GM23338 (cell line): ENCODE data around the gene EFCAB9. TPM values are rescaled to one million over a fixed set of nuclear protein-coding genes. Genes with fewer than 3 reads are reported as not detected.

ENCODE experiments used
- ATAC-seq: fragments of 200-7000 bp; cut with Tn5 transposase; 3 replicates; pipeline ENCODE4 v1.9.1; 2020
- DNase-seq: peaks from one replicate; pipeline ENCODE4 v3.0.0-alpha.2; 2015; ENCODE audit warnings: low spot score
- H2AFZ ChIP-seq: fragments of 200-600 bp; sonication (generic); 2 replicates; pipeline ENCODE4 v1.8.0; 2016; ENCODE audit warnings: antibody characterized with exemption, mild to moderate bottlenecking, moderate library complexity
- H3F3A ChIP-seq: fragments of 200-600 bp; sonication (generic); replicated peaks from 2 replicates; pipeline ENCODE4 v1.8.0; 2017; ENCODE audit warnings: antibody characterized with exemption, mixed run types, low read depth
- H3K27ac ChIP-seq: fragments of 200-600 bp; sonication (generic); 2 replicates; pipeline ENCODE4 v1.6.1; 2016; ENCODE audit warnings: low read depth
- H3K27me3 ChIP-seq: fragments of 200-600 bp; sonication (generic); 2 replicates; pipeline ENCODE4 v1.8.0; 2016; ENCODE audit warnings: mild to moderate bottlenecking, mixed run types, moderate library complexity; ENCODE audit not compliant: insufficient read depth
- H3K36me3 ChIP-seq: fragments of 200-600 bp; sonication (generic); 2 replicates; pipeline ENCODE4 v1.8.0; 2016; ENCODE audit warnings: mild to moderate bottlenecking; ENCODE audit not compliant: insufficient read depth
- H3K4me1 ChIP-seq: fragments of 200-600 bp; sonication (generic); 2 replicates; pipeline ENCODE4 v1.8.0; 2016; ENCODE audit warnings: mild to moderate bottlenecking, moderate library complexity; ENCODE audit not compliant: insufficient read depth
- H3K4me2 ChIP-seq: fragments of 200-600 bp; sonication (generic); 2 replicates; pipeline ENCODE4 v1.7.1; 2017; ENCODE audit warnings: mixed run types
- H3K4me3 ChIP-seq: fragments of 200-600 bp; sonication (generic); 2 replicates; pipeline ENCODE4 v1.6.1; 2016; ENCODE audit warnings: mixed run types
- H3K79me2 ChIP-seq: fragments of 200-600 bp; sonication (generic); replicated peaks from 2 replicates; pipeline ENCODE4 v1.8.0; 2017; ENCODE audit warnings: mild to moderate bottlenecking; ENCODE audit not compliant: insufficient read depth
- H3K9me2 ChIP-seq: fragments of 200-600 bp; sonication (generic); 2 replicates; pipeline ENCODE4 v1.8.0; 2017; ENCODE audit not compliant: insufficient read depth
- H4K20me1 ChIP-seq: fragments of 200-600 bp; sonication (generic); replicated peaks from 2 replicates; pipeline ENCODE4 v1.8.0; 2017; ENCODE audit warnings: mild to moderate bottlenecking; ENCODE audit not compliant: insufficient read depth
- H3K27ac Mint-ChIP-seq: 2 replicates; pipeline ENCODE4 v1.8.0; 2020; ENCODE audit warnings: inconsistent platforms, mild to moderate bottlenecking, moderate library complexity, mixed read lengths
- H3K27me3 Mint-ChIP-seq: 3 replicates; pipeline ENCODE4 v1.8.0; 2022; ENCODE audit warnings: low read depth, mild to moderate bottlenecking, moderate library complexity, mixed read lengths, inconsistent platforms; ENCODE audit not compliant: insufficient read depth, poor library complexity
- H3K36me3 Mint-ChIP-seq: 3 replicates; pipeline ENCODE4 v1.8.0; 2021; ENCODE audit warnings: low read depth, mild to moderate bottlenecking, inconsistent platforms, moderate library complexity, mixed read lengths
- H3K4me1 Mint-ChIP-seq: 3 replicates; pipeline ENCODE4 v1.8.0; 2020; ENCODE audit warnings: mild to moderate bottlenecking, inconsistent platforms, mixed read lengths
- H3K4me3 Mint-ChIP-seq: 3 replicates; pipeline ENCODE4 v1.8.0; 2021; ENCODE audit warnings: moderate library complexity, mild to moderate bottlenecking, inconsistent platforms, mixed read lengths
- H3K9me3 Mint-ChIP-seq: 3 replicates; pipeline ENCODE4 v1.8.0; 2020; ENCODE audit warnings: moderate library complexity, mild to moderate bottlenecking, inconsistent platforms, mixed read lengths
- CREB1 ChIP-seq: fragments of 250-450 bp; sonication (Bioruptor Pico); IDR thresholded peaks from 2 replicates; pipeline ENCODE4 v1.5.0; 2020; ENCODE audit warnings: low read depth, mild to moderate bottlenecking, moderate library complexity
- EZH2 ChIP-seq: fragments of 200-600 bp; sonication (generic); IDR thresholded peaks from one replicate; pipeline ENCODE4 v1.8.0; 2017; ENCODE audit warnings: antibody characterized with exemption, mild to moderate bottlenecking, low read depth; ENCODE audit not compliant: unreplicated experiment
- EZH2phosphoT487 ChIP-seq: fragments of 200-600 bp; sonication (generic); IDR thresholded peaks from one replicate; pipeline ENCODE4 v1.8.1; 2018; ENCODE audit warnings: antibody characterized with exemption; ENCODE audit not compliant: unreplicated experiment
- JUNB ChIP-seq: IDR thresholded peaks from one replicate; pipeline ENCODE4 v1.6.1; 2016; ENCODE audit warnings: antibody characterized with exemption; ENCODE audit not compliant: unreplicated experiment
- NANOG ChIP-seq: IDR thresholded peaks from 2 replicates; pipeline ENCODE4 v1.6.1; 2016; ENCODE audit warnings: antibody characterized with exemption, borderline replicate concordance
- POLR2AphosphoS5 ChIP-seq: IDR thresholded peaks from 2 replicates; pipeline ENCODE4 v1.6.1; 2016; ENCODE audit warnings: antibody characterized with exemption, low read depth
- STAT1 ChIP-seq: IDR thresholded peaks from one replicate; pipeline ENCODE4 v1.6.1; 2016; ENCODE audit warnings: antibody characterized with exemption; ENCODE audit not compliant: unreplicated experiment
- ZNF331 ChIP-seq: fragments of 250-450 bp; sonication (Bioruptor Pico); IDR thresholded peaks from 2 replicates; pipeline ENCODE4 v1.5.0; 2020; ENCODE audit warnings: low read depth, mild to moderate bottlenecking, moderate library complexity
- polyA plus RNA-seq: library from polyadenylated mRNA; unstranded; fragments of >200 nt; fragmentation: Nextera tagmentation; extraction: Ambion mirVana; gene quantifications from 2 replicates; pipeline ENCODE4 v1.2.1, GENCODE V29; 2016
- total RNA-seq: library from RNA; depleted of rRNA; stranded (reverse); fragments of >200 nt; shearing (Covaris generic); gene quantifications from 2 replicates; pipeline ENCODE4 v1.2.3, GENCODE V29; 2014
- TF ChIP-seq, protein P1 (sequence below): IDR thresholded peaks from 2 replicates; pipeline ENCODE4 v1.6.1; 2016; ENCODE audit warnings: antibody characterized with exemption
- TF ChIP-seq, protein P2 (sequence below): IDR thresholded peaks from one replicate; pipeline ENCODE4 v1.6.1; 2018; ENCODE audit warnings: antibody characterized with exemption; ENCODE audit not compliant: unreplicated experiment
- TF ChIP-seq, protein P3 (sequence below): fragments of 250-450 bp; sonication (Bioruptor Pico); IDR thresholded peaks from 2 replicates; pipeline ENCODE4 v1.5.0; 2020; ENCODE audit warnings: mild to moderate bottlenecking, moderate library complexity

The EFCAB9 gene
- total and polyA plus RNA-seq, 2 experiments from 2014 or later, result not detected

DNA sequence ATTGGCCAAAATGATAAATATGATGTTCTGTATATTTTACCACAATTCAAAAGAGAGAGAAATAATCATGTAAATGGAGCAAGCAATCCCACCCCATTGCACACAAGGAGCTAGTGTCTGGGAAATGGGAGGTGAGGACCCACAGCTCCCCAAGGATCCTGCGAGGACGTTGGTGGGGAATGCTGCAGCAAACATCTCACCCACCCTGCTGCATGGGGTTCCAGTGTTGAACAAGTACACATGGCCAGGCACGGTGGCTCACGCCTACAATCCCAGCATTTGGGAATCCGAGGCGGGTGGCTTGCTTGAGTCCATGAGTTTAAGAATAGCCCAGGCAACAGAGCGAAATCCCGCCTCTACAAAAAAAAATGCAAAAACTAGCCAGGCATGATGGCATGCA, 35.0 kb upstream of the EFCAB9 start (continued):
- TF ChIP-seq, protein P1, sequence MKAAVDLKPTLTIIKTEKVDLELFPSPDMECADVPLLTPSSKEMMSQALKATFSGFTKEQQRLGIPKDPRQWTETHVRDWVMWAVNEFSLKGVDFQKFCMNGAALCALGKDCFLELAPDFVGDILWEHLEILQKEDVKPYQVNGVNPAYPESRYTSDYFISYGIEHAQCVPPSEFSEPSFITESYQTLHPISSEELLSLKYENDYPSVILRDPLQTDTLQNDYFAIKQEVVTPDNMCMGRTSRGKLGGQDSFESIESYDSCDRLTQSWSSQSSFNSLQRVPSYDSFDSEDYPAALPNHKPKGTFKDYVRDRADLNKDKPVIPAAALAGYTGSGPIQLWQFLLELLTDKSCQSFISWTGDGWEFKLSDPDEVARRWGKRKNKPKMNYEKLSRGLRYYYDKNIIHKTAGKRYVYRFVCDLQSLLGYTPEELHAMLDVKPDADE, result no peak
- TF ChIP-seq ZNF331 (CRISPR knock-in tag) (no peak), POLR2AphosphoS5 (no peak), NANOG (no peak), EZH2phosphoT487 (no peak)

DNA sequence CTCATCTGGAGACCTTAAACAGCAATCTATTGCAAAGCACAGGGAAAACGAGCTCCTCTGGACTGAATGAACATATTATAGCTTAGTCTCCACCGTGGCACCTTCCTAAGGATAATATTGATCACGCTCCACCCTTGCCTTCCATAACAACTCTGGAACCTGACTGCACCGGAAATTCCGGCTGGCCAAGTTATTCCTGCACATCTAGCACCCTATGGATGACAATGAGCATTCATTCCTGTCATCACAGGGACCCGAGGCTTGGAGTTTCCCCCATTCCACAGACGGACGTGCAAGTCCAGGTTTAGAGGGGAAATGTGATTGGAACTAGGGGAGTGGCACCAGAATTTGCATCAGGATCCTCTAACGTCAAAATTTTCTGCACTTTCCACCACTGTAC, 33.5 kb upstream of the EFCAB9 start:
- Histone ChIP-seq H3K9me2 (no peaks in the 10 kb centered on the region), H3K79me2 (peaks cover 5% of the 10 kb centered on the region; the same call in 1 of the 2 replicates), H3K4me1 (no peaks in the 10 kb centered on the region), H3K4me2 (no peak overlapping the region), H2AFZ (no peak overlapping the region), H3K27me3 (no peaks in the 10 kb centered on the region), H4K20me1 (no peaks in the 10 kb centered on the region; the same call in 1 of the 2 replicates), H3K27ac (no peak overlapping the region), H3K4me3 (no peak overlapping the region), H3K36me3 (no peaks in the 10 kb centered on the region), H3F3A (0 out of 2 replicates have a peak, but pooled peaks cover 3% of the 10 kb centered on the region)
- Mint-ChIP-seq H3K27me3 (no peaks in the 10 kb centered on the region), H3K9me3 (no peaks in the 10 kb centered on the region; the same call in 2 of the 3 replicates), H3K4me1 (no peaks in the 10 kb centered on the region), H3K4me3 (no peak overlapping the region), H3K36me3 (no peaks in the 10 kb centered on the region; the same call in 2 of the 3 replicates), H3K27ac (no peak overlapping the region)
- TF ChIP-seq NANOG, result no peak
- no peak for TF ChIP-seq POLR2AphosphoS5
- no peak for TF ChIP-seq STAT1
- TF ChIP-seq EZH2, result no peak
- TF ChIP-seq CREB1, result no peak
- TF ChIP-seq, protein P2, sequence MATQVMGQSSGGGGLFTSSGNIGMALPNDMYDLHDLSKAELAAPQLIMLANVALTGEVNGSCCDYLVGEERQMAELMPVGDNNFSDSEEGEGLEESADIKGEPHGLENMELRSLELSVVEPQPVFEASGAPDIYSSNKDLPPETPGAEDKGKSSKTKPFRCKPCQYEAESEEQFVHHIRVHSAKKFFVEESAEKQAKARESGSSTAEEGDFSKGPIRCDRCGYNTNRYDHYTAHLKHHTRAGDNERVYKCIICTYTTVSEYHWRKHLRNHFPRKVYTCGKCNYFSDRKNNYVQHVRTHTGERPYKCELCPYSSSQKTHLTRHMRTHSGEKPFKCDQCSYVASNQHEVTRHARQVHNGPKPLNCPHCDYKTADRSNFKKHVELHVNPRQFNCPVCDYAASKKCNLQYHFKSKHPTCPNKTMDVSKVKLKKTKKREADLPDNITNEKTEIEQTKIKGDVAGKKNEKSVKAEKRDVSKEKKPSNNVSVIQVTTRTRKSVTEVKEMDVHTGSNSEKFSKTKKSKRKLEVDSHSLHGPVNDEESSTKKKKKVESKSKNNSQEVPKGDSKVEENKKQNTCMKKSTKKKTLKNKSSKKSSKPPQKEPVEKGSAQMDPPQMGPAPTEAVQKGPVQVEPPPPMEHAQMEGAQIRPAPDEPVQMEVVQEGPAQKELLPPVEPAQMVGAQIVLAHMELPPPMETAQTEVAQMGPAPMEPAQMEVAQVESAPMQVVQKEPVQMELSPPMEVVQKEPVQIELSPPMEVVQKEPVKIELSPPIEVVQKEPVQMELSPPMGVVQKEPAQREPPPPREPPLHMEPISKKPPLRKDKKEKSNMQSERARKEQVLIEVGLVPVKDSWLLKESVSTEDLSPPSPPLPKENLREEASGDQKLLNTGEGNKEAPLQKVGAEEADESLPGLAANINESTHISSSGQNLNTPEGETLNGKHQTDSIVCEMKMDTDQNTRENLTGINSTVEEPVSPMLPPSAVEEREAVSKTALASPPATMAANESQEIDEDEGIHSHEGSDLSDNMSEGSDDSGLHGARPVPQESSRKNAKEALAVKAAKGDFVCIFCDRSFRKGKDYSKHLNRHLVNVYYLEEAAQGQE, result no peak
- no peak for TF ChIP-seq JUNB
- TF ChIP-seq, protein P1, result no peak
- TF ChIP-seq, protein P3, sequence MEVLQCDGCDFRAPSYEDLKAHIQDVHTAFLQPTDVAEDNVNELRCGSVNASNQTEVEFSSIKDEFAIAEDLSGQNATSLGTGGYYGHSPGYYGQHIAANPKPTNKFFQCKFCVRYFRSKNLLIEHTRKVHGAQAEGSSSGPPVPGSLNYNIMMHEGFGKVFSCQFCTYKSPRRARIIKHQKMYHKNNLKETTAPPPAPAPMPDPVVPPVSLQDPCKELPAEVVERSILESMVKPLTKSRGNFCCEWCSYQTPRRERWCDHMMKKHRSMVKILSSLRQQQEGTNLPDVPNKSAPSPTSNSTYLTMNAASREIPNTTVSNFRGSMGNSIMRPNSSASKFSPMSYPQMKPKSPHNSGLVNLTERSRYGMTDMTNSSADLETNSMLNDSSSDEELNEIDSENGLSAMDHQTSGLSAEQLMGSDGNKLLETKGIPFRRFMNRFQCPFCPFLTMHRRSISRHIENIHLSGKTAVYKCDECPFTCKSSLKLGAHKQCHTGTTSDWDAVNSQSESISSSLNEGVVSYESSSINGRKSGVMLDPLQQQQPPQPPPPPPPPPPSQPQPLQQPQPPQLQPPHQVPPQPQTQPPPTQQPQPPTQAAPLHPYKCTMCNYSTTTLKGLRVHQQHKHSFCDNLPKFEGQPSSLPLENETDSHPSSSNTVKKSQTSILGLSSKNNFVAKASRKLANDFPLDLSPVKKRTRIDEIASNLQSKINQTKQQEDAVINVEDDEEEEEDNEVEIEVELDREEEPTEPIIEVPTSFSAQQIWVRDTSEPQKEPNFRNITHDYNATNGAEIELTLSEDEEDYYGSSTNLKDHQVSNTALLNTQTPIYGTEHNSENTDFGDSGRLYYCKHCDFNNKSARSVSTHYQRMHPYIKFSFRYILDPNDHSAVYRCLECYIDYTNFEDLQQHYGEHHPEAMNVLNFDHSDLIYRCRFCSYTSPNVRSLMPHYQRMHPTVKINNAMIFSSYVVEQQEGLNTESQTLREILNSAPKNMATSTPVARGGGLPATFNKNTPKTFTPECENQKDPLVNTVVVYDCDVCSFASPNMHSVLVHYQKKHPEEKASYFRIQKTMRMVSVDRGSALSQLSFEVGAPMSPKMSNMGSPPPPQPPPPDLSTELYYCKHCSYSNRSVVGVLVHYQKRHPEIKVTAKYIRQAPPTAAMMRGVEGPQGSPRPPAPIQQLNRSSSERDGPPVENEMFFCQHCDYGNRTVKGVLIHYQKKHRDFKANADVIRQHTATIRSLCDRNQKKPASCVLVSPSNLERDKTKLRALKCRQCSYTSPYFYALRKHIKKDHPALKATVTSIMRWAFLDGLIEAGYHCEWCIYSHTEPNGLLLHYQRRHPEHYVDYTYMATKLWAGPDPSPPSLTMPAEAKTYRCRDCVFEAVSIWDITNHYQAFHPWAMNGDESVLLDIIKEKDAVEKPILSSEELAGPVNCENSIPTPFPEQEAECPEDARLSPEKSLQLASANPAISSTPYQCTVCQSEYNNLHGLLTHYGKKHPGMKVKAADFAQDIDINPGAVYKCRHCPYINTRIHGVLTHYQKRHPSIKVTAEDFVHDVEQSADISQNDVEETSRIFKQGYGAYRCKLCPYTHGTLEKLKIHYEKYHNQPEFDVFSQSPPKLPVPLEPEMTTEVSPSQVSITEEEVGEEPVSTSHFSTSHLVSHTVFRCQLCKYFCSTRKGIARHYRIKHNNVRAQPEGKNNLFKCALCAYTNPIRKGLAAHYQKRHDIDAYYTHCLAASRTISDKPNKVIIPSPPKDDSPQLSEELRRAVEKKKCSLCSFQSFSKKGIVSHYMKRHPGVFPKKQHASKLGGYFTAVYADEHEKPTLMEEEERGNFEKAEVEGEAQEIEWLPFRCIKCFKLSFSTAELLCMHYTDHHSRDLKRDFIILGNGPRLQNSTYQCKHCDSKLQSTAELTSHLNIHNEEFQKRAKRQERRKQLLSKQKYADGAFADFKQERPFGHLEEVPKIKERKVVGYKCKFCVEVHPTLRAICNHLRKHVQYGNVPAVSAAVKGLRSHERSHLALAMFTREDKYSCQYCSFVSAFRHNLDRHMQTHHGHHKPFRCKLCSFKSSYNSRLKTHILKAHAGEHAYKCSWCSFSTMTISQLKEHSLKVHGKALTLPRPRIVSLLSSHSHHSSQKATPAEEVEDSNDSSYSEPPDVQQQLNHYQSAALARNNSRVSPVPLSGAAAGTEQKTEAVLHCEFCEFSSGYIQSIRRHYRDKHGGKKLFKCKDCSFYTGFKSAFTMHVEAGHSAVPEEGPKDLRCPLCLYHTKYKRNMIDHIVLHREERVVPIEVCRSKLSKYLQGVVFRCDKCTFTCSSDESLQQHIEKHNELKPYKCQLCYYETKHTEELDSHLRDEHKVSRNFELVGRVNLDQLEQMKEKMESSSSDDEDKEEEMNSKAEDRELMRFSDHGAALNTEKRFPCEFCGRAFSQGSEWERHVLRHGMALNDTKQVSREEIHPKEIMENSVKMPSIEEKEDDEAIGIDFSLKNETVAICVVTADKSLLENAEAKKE (CRISPR knock-in tag), result no peak
- no peak for ATAC-seq
- no peak for DNase-seq
